PC-3 (cell line): ENCODE data around the gene KRT85. TPM values are rescaled to one million over a fixed set of nuclear protein-coding genes. Genes with fewer than 3 reads are reported as not detected.
A peak's percentile ranks its signal among the peaks of the same experiment; 100 is the strongest.

Source experiments
- ATAC-seq: fragments of 200-7000 bp; cut with Tn5 transposase; 2 replicates; pipeline ENCODE4 v1.9.1; 2020; ENCODE audit warnings: mild to moderate bottlenecking, moderate library complexity
- BruUV-seq: library from RNA; stranded (reverse); fragments of 400-500 nt; replicated peaks from 2 replicates; lab custom pipeline; 2021; lab: Mats Ljungman, UMichigan
- CTCF ChIA-PET: fragments of 300-600 bp; sonication (Branson Sonifier 250); formaldehyde crosslinking; loops from one replicate; lab custom pipeline; 2022; ENCODE audit warnings: antibody characterized with exemption; lab: Charles Lee
- POLR2A ChIA-PET: fragments of 300-600 bp; sonication (Branson Sonifier 250); formaldehyde crosslinking; loops from one replicate; lab custom pipeline; 2022; ENCODE audit warnings: antibody characterized with exemption; ENCODE audit not compliant: unreplicated experiment; lab: Charles Lee
- DNase-seq: peaks from one replicate; pipeline ENCODE4 v3.0.0-alpha.2; 2015
- H2AFZ ChIP-seq: fragments of 300-600 bp; sonication (generic); 2 replicates; pipeline ENCODE4 v1.6.0; 2016; ENCODE audit warnings: antibody characterized with exemption, low read length
- H3F3A ChIP-seq: fragments of 300-600 bp; sonication (generic); one replicate; pipeline ENCODE4 v1.6.0; 2017; ENCODE audit warnings: antibody characterized with exemption, low read length, control low read depth, mild to moderate bottlenecking; ENCODE audit not compliant: unreplicated experiment
- H3K27ac ChIP-seq: fragments of 300-600 bp; sonication (generic); 2 replicates; pipeline ENCODE4 v1.5.1; 2016; ENCODE audit warnings: mild to moderate bottlenecking, low read length
- H3K27me3 ChIP-seq: fragments of 300-600 bp; sonication (generic); 2 replicates; pipeline ENCODE4 v1.6.1; 2016; ENCODE audit warnings: low read length, mixed read lengths
- H3K36me3 ChIP-seq: fragments of 300-600 bp; sonication (generic); 2 replicates; pipeline ENCODE4 v1.6.1; 2016; ENCODE audit warnings: low read depth, mixed run types, low read length, mixed read lengths
- H3K4me1 ChIP-seq: fragments of 300-600 bp; sonication (generic); 2 replicates; pipeline ENCODE4 v1.5.1; 2016; ENCODE audit warnings: low read length; ENCODE audit not compliant: insufficient read depth
- H3K4me2 ChIP-seq: fragments of 300-600 bp; sonication (generic); 2 replicates; pipeline ENCODE4 v1.6.0; 2016; ENCODE audit warnings: low read length
- H3K4me3 ChIP-seq: fragments of 300-600 bp; sonication (generic); 2 replicates; pipeline ENCODE4 v1.5.1; 2016; ENCODE audit warnings: mild to moderate bottlenecking, low read length, mixed read lengths
- H3K79me2 ChIP-seq: fragments of 300-600 bp; sonication (generic); 2 replicates; pipeline ENCODE4 v1.6.1; 2017; ENCODE audit warnings: low read length, mixed read lengths
- H3K9ac ChIP-seq: fragments of 300-600 bp; sonication (generic); 2 replicates; pipeline ENCODE4 v1.6.0; 2016; ENCODE audit warnings: mild to moderate bottlenecking, low read length
- H3K9me2 ChIP-seq: fragments of 300-600 bp; sonication (generic); replicated peaks from 2 replicates; pipeline ENCODE4 v1.6.1; 2016; ENCODE audit warnings: mixed run types, low read length, mixed read lengths
- H3K9me3 ChIP-seq: fragments of 300-600 bp; sonication (generic); 2 replicates; pipeline ENCODE4 v1.6.1; 2016; ENCODE audit warnings: low read length, mixed read lengths
- H4K20me1 ChIP-seq: fragments of 300-600 bp; sonication (generic); 2 replicates; pipeline ENCODE4 v1.6.1; 2016; ENCODE audit warnings: low read length, mixed read lengths
- CTCF ChIP-seq: fragments of 300-600 bp; sonication (generic); conservative IDR thresholded peaks from 2 replicates; pipeline ENCODE4 v1.5.1; 2017; ENCODE audit warnings: antibody characterized with exemption, low read depth, mild to moderate bottlenecking, low read length
- EZH2 ChIP-seq: fragments of 300-600 bp; sonication (generic); IDR thresholded peaks from one replicate; pipeline ENCODE4 v1.6.1; 2017; ENCODE audit warnings: antibody characterized with exemption, mild to moderate bottlenecking, low read length; ENCODE audit not compliant: unreplicated experiment
- EZH2phosphoT487 ChIP-seq: fragments of 300-600 bp; sonication (generic); IDR thresholded peaks from 2 replicates; pipeline ENCODE4 v1.6.1; 2018; ENCODE audit warnings: mild to moderate bottlenecking, antibody characterized with exemption, low read length, borderline replicate concordance
- intact Hi-C: fragments of 100-400 bp; cut with micrococcal nuclease; formaldehyde crosslinking; loops from 2 replicates; pipeline ENCODE4 v1.9.0; 2023
- total RNA-seq: library from RNA; depleted of rRNA; stranded (reverse); fragments of >200 nt; gene quantifications from 2 replicates; pipeline ENCODE4 v1.2.3, GENCODE V29; 2014

Gene KRT85
- total RNA-seq, 1 experiment from 2014 or later: not detected

GRCh38 chr12:52327052-52327829, 40.0 kb downstream of the KRT85 start:
- peak overlapping the region; percentile 58 for H3K4me2 ChIP-seq
- no peaks in the 10 kb centered on the region for H4K20me1 ChIP-seq
- H3K36me3 ChIP-seq: no peaks in the 10 kb centered on the region
- H3K27ac ChIP-seq: peak overlapping the region; percentile 76
- peak overlapping the region; percentile 63 for H2AFZ ChIP-seq
- DNase-seq: peak; percentile 98
- BruUV-seq: no TSS peak
- ChIA-PET POLR2A (no interaction called here), CTCF (interaction anchor here (0.6 to 1.4 kb wide), 15 partner anchors 17 to 294 kb away, joined by 3 to 8 read pairs (median 3); no protein-coding TSS in a partner anchor)
- H3K4me3 ChIP-seq: no peak overlapping the region
- H3K9me2 ChIP-seq: no peaks in the 10 kb centered on the region
- peak overlapping the region; percentile 38 for H3K9ac ChIP-seq
- peak; percentile 98 for ATAC-seq
- H3K9me3 ChIP-seq: no peaks in the 10 kb centered on the region
- no peak for TF ChIP-seq EZH2phosphoT487
- peak; percentile 99 for TF ChIP-seq CTCF
- no peaks in the 10 kb centered on the region for H3K79me2 ChIP-seq
- no peaks in the 10 kb centered on the region for H3F3A ChIP-seq
- H3K27me3 ChIP-seq: no peaks in the 10 kb centered on the region
- intact Hi-C loops: loop anchor here (1.0 to 5.0 kb wide), 3 partner anchors 46 to 170 kb away; no protein-coding TSS in a partner anchor
- H3K4me1 ChIP-seq: peaks cover 15% of the 10 kb centered on the region

GRCh38 chr12:52324153-52324444, 43.2 kb downstream of the KRT85 start:
- no peak overlapping the region for H3K9ac ChIP-seq
- H3K4me2 ChIP-seq: no peak overlapping the region
- intact Hi-C loops: no loop called here
- H3K79me2 ChIP-seq: no peaks in the 10 kb centered on the region
- no peaks in the 10 kb centered on the region for H3K27me3 ChIP-seq
- H3K36me3 ChIP-seq: no peaks in the 10 kb centered on the region
- ATAC-seq (no peak), DNase-seq (no peak)
- H3F3A ChIP-seq: no peaks in the 10 kb centered on the region
- BruUV-seq: no TSS peak
- peaks cover 15% of the 10 kb centered on the region for H3K4me1 ChIP-seq
- H3K9me2 ChIP-seq: no peaks in the 10 kb centered on the region
- no peak overlapping the region for H2AFZ ChIP-seq
- no peaks in the 10 kb centered on the region for H4K20me1 ChIP-seq
- H3K27ac ChIP-seq: no peak overlapping the region
- no peaks in the 10 kb centered on the region for H3K9me3 ChIP-seq
- ChIA-PET CTCF (no interaction called here), POLR2A (no interaction called here)
- TF ChIP-seq EZH2: no peak
- TF ChIP-seq EZH2phosphoT487: no peak
- TF ChIP-seq CTCF: no peak
- H3K4me3 ChIP-seq: no peak overlapping the region
